ENCODE measurements around the gene MEX3C.

GRCh38 chr18:51146909-51147308 is 50.6 kb downstream of the MEX3C start:
- TF ChIP-seq, protein P1, sequence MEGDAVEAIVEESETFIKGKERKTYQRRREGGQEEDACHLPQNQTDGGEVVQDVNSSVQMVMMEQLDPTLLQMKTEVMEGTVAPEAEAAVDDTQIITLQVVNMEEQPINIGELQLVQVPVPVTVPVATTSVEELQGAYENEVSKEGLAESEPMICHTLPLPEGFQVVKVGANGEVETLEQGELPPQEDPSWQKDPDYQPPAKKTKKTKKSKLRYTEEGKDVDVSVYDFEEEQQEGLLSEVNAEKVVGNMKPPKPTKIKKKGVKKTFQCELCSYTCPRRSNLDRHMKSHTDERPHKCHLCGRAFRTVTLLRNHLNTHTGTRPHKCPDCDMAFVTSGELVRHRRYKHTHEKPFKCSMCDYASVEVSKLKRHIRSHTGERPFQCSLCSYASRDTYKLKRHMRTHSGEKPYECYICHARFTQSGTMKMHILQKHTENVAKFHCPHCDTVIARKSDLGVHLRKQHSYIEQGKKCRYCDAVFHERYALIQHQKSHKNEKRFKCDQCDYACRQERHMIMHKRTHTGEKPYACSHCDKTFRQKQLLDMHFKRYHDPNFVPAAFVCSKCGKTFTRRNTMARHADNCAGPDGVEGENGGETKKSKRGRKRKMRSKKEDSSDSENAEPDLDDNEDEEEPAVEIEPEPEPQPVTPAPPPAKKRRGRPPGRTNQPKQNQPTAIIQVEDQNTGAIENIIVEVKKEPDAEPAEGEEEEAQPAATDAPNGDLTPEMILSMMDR (IDR thresholded peaks at IDR 0.05), result no peak
- no peak for TF ChIP-seq POLR2A (IDR thresholded peaks at IDR 0.05)
- no peak for TF ChIP-seq EP300 (IDR thresholded peaks at IDR 0.05)
